Muscle of arm (tissue), 12 donors: ENCODE data around the gene ALKBH7. TPM values are rescaled to one million over a fixed set of nuclear protein-coding genes. Genes with fewer than 3 reads are reported as not detected.
"Not testable (repeated sequence)": the region's sequence is repeated elsewhere in the genome, so short reads cannot be mapped to it uniquely, and the experiment has no call there.

Source experiments
- DNase-seq: peaks from one replicate; pipeline ENCODE4 v3.0.0-alpha.2; 2013
- polyA plus RNA-seq, 12 donors: library from polyadenylated mRNA; unstranded; fragments of 120-200 nt; gene quantifications; one replicate each; pipeline ENCODE4 v1.2.1, GENCODE V29; 2013; ENCODE audit not compliant: insufficient read length in 12 of 12

The ALKBH7 gene
- polyA plus RNA-seq, 12 donors: 35.2 to 126 (median 63.2) TPM; not detected in 1

DNA sequence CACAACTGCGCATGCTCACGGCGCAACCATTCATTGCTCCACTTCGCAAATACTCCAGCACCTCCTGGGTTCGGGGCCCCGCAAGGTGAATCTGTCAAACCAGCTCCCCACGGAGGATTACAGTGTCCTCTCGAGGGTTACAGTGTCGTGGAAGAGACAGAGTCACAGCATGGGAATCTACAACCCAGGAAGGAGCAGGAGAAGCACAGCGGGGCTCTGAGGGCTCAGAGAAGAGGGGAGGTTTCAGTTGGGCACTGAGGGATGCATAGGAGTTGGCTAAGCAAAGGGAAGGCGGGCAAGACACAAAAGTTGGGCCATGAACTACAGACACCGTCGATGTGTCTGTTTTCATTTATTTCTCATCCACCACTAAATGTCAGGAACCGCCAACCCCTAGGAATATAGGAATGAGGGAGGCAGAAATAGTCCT lies 21.4 kb downstream of the ALKBH7 start:
- no peak for DNase-seq

DNA sequence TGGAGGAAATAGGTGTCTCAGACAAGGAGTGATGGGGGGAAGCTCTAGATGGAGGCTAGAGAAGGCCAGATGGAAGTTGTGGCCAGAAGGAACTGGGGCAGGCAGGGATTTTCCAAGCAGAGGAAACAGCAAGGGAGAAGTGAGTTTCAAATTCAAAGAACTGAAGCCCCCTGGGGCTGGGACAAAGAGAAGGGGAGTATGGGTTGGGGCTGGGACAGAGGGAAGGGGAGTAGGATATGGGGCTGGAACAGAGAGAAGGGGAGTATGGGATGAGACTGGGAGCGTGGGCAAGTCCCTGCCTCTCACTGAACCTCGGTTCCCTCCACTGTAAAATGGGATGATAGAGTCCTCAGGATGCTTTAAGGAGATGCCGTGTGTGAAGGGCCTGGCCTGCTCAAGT lies 22.2 kb downstream of the ALKBH7 start:
- DNase-seq: no peak

DNA sequence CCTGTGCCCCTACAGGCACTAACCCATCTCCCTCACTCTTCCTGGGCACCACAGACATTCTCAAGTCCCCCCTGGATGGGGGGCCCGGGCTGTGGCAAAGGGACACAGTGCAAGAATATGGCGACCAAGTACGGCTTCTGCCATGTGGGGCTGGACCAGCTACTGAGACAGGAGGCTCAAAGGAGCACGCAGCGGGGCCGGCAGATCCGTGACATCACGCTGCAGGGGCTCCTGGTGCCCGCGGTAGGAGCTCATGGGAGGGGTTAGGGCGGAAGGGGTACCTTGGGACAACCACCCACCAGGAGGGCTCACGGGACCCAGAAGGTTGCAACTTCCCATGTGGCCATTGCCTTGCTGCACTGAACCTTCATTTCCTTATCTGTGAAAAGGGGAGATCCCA lies 23.7 kb downstream of the ALKBH7 start:
- no peak for DNase-seq

DNA sequence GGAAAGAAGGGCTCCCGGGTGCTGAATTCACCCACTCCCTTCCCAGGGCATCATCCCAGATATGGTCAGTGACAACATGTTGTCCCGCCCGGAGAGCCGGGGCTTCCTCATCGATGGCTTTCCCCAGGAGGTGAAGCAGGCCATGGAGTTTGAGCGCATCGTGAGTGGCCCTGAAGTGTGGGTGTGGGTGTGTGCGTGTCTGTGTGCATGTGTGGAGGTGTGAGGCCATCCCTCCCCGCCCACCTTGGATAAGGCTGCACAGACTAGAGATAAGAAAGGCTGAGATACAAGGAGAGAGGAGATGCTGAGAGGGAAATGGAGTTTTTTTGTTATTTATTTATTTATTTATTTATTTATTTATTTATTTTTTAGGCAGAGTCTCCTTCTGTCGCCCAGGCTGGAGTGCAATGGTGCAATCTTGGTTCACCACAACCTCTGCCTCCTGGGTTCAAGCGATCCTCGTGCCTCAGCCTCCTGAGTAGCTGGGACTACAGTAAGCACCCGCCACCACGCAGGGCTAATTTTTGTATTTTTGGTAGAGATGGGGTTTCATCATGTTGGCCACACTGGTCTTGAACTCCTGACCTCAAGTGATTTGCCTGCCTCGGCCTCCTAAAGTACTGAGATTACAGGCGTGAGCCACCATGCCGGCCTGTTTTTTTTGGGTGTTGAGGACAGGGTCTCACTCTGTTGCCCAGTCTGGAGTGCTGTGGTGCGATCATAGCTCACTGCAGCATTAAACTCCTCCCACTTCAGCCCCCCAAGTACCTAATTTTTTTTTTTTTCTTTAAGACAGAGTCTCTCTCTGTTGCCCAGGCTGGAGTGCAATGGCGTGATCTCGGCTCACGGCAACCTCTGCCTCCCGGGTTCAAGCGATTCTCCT lies 27.7 kb downstream of the ALKBH7 start:
- DNase-seq: not testable (repeated sequence)

DNA sequence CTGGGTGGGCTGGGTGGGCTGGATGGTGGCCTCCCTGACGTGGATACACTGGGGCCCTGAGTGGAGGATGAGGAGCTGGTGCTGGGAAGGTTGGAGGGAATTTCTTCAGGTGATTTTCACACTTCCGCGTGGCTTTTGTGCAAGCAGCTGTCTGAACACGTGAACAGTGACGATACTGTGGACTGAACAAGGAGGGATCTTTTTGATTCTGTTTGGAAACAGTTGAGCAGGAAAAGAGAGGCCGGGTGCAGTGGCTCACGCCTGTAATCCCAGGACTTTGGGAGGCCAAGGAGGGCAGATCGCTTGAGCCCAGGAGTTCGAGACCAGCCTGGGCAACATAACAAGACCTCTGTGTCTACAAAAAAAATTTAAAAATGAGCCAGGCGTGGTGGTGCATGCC lies 29.5 kb downstream of the ALKBH7 start:
- no peak for DNase-seq

DNA sequence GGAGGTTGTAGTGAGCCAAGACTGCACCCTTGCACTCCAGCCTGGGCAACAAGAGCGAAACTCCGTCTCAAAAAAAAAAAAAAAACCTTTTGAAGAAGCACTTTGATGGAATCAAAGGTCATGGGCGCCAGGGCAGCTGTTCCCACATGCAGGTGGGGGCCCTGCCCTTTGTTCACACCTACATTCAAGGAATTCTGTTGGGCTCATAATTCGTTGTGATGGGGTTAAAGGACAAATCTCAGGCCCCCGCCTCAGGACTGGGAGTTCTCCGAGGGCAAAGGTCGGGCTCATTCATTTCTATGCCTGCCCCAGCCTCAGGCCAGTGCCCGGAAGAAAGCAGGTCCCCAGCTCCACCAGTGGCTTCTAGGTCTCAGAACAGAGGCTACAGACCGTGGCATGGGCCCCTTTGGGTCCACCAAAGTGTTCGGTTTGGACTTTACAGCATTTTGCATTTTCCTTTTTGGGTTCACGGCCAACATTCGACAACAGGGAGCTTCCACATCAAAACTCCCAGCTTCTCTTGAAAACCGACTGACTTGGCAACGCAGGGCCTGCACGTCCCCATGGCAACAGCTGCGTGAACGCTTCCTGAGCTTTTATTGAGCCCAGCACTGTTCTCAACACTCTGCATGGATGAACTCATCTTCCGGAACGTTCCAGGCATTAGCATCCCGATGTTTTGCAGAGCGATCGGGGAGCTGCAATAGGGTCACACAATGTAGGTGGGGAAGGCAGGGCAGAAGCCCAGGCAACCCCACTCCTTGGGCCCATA lies 30.4 kb downstream of the ALKBH7 start:
- DNase-seq: peak; percentile 83

DNA sequence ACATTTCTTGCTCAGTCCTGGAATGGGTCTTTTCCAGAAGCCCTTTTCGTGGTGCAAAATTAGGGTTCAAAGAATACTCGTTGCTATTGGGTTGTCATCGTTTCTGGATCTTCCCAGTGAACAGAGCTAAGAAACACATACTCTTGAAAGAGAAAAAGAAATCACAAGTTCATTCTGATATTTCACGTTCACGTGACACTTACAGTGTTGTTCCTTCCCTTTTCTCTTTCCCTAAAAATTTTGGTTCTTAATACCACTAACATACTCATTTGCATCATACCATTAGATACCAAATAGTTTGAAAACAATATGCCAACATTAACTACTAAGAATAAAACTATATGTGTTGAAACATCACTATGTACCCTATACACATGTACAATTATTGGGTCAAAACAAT lies 33.8 kb downstream of the ALKBH7 start:
- no peak for DNase-seq

DNA sequence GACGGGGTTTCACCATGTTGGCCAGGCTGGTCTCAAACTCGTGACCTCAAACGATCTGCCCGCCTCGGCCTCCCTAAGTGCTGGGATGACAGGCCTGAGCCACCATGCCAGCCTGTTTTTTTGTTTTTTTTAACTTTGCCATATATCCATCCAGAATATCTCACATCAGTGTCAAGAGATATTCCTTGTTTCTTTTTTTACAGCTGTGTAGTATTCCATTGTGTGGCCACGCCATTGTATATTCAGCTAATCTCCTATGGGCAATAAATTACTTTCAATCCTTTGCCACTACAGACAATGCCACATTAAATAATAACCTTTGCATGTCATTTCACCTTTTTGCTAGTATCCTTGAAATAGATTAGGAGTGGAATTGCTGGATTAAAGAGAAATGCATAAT lies 36.8 kb downstream of the ALKBH7 start:
- DNase-seq: no peak

DNA sequence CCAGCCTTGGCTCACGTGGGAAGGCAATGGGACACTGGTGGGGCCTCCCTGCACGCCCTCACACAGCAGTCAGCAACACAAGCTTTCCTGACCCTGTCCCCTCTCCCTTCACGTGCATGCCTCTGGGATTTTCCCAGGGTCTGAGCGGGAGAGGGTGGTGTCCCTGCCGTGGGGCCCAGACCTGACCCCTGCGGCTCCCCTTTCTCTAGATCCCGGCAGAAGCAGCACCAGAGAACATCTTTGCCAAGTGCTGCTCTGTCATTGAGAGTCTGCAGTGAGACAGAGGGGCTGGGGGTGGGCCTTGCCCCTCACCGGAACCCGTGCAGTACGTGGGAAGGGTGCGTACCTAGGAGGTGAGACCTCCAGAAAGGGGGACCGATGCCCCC lies 39.5 kb downstream of the ALKBH7 start:
- no peak for DNase-seq

DNA sequence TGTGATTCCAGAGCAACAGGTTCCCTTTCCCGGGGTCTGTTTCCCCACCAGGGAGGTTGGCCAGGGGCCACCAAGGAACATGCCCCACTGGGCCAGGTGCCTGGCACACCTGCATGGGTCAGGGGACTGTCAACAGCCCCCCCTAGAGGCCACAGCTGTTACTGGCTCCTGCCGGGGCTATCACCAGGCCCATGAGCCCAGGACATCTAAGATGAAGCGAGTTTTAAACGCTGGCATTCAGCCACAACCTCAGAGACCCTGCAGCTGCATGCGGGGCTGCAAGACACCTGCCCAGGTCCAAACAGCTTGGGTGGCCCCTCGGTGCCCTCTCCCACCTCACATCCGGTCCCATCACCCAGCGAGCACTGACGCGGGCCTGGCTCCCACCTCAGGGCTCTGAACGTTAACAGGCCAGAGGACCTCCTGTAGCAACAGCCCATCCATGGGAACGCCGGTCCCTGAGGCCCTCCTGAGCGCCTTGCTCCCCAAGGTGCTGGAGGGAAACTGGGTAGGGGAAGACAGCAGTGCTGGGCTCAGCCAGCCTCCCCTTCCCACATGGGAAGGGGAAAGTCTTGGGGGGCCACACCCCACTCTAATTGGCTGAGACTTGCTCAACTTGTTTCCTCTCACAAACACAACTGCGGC lies 40.0 kb downstream of the ALKBH7 start:
- no peak for DNase-seq

DNA sequence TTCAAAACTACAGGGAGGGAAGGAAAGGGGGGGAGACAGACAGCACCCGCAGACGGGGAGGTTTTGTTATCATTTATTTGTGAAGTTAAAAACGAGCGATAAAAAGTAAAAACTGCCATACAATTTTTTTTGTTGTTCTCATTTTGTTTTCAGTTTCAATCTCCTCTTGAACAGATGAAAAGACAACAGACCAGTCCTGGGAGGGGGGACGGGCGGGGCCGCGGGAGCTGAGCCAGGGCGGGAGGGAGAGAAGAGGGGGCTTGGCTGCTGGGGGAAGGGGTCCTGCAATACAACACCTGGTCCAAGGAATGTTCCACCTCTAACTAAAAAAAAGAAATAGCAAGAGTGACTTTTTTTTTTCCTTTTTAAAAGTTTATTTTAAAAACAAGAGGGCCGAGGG lies 40.7 kb downstream of the ALKBH7 start:
- no peak for DNase-seq

DNA sequence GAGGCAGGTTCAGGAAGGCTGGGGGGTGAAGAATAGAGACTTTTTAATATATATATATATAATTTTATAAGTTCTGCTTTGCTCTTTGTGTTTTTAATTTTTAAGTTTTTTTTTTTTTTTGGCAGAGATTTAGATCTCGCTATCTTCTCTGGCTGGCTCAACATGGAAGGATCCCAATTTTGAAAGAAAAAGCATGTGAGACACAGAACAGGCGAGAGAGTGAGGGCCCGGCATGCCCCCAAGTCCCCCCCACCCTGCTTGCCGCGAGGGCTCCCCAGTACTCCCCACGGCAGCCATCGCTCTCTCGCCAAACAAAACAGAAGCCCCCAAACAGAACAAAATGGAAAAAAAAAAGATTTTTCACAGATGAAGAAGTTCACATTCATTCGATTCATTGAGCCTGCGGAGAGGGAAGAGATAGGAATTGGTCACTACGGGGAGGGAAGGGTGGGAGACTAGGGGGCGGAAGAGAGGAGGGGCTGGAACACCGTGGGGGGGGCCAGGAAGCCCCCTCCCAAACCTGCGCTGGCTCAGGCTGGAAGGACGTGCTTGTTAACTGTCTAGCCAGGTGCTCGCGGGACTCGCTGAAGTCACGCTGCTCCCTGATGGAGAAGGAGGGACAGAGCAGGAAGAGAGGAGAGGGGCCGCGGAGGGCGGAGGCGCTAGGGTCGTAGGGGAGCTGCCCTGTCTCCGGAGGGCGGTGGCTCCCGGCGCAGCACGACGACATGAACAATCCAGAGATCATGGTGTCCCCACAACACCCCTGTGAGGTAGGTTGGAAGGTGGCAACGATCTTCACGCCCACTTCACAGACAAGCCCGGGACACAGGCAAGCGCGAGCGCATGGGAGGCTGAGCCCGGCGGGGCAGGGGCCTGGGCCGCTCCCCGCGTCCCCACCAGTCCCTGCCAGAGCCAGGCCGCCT lies 41.4 kb downstream of the ALKBH7 start:
- DNase-seq: no peak

DNA sequence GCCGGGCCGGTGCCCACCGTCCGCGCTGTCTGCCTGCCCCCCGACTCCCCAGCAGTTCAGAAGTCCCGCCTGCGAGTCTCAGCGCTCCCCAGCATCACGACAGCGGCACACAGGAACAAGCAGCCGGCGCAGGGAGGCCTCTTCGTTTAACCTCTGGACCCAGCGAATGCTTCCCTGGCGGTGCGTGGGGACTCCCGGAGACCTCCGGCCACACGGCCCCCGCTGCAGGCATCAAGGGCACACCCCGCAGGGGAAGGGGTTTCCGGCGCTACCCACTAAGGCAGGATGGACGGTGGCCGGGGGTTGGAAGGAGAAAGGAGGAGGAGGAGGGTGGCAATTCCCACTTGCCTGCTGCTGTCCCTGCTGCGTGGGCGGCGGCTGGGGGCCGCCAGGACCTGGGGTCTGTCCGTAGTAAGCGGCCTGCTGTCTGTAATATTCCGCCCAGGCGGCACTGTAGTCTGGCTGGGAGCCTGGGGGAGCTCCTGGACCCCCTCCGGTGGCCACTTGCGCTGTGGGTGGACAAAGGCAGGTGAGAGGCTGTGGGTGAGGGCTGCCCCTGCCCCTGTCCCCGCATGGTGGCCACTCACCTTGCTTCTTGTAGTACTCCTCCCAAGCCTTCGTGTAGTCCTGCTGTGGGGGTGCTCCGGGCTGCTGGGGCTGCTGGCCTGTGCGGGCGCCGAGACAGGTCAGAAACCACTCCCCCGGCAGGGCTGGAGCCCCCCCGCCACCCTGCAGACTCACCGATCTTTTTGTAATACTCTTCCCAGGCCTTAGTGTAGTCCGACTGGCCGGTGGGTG lies 42.4 kb downstream of the ALKBH7 start:
- no peak for DNase-seq

DNA sequence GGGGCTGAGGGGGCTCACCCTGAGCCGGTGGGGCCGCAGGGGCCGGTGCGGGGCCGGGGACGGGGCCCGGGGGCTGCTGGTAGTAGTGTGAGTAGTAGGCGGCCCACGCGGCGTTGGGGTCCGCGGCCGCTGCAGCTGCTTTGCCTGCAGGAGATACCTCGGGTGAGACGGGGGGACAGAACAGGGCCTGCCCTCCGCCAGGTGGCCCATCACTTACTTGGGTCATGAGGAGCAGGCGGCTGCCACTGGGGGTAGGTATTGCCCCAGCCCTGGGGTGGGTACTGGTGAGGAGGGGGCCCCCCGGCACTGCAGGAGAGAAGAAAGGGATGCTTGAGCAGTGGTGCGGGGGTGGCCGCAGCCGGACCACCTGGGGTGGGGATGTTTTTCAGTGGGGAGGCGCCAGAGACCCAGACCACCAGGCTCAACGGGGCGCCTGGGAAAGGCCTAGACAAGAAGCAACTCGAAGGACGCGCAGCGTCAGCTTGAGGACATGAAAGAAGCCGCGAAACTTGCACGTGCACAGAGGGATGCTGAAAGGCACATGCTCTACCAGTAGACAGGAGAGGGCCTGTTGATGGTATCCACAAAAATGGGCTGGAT lies 43.1 kb downstream of the ALKBH7 start:
- no peak for DNase-seq

DNA sequence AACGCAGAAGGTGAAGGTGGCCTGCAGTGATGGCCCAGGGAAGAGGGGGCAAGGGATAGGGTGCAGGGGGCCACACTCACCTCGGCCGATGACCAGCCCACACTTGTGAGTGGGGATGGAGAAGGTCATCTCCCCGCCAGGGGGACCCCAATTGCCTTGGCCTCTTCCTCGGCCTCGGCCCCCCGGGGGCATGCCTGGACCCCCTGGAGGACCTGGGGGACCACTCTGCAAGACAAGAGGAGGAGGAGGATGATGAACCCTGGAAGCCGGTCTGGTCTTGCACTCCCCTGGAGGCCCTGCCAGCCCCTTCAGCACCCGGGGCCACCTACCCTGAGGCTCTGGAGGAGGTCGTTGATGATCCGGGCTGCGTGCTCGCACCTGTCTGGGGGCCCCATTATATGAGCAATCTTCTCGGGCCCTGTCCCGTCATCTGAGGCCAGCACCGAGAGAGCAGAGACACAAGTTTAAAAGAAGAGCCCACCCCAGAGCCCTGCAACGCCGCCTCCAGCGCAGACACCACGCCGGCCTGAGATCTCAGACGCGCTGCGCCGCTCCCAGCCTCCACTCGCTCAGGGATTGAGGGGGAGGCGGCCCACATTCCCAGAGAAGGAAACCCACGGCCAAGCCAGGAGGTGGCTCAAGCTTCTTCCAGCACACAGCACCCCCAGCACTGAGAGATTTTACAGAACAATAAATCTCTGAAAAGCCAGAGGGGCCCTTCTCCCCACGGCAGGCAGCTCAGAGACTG lies 44.2 kb downstream of the ALKBH7 start:
- no peak for DNase-seq

DNA sequence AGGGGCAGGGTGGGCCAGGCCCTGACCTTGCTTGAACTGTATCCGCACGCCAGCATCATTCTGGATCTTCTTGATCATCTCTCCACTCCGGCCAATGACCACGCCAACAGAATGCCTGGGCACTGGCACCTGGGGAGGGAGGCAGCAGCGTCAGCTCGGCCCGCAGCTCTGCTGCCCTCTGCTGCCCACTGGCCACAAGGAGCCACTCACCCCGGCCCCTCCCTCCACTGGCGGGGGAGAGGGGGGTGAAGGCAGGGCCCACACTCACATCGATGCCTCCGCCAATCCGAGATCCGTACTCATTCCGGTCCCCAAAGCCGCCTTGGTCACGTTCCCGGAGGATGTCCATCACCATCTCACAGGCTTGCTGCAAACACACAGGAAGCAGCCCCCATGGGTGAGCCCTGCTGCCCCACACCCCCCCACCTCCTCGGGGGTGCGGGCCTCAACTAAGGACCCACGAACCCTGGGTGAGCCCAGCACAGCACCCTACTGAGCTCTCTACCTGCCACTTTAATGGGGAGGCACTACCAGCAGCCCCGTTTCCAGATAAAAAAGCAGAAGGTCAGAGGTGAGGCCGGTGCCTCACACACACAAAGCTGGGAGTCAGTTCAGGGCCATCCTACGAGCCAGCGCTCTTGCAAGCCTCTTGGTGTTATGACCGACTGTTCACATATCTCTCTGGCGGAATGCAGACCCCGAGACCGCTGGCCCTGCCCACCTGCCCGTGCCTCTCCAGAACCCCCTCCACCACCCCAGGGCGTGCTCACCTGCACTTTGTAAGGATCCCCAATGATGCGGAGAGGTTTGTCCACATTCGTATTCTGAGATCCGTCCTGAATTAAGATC lies 45.3 kb downstream of the ALKBH7 start:
- no peak for DNase-seq

DNA sequence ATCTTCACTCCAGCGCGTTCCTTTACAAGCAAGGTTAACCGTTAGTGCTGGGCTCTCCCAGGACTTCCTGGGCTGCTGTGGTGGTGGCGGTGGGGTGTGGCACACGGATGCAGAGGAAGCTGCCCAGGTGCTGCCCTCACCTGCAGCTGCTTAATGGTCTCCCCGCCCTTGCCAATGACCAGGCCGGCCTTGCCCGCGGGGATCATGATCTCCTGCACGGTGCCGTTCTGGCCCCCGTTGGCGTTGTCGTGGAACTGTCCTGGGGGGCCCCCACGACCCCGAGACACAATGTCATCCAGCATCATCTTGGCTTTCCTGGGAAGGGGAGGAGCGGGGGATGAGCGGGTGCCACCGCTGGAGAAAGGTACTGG lies 46.0 kb downstream of the ALKBH7 start:
- no peak for DNase-seq
